UCSD-AML1 (cell line): ENCODE measurements around the gene ZNF614.
"Not testable (repeated sequence)": the region's sequence is repeated elsewhere in the genome, so short reads cannot be mapped to it uniquely, and the experiment has no call there.

ENCODE experiments used
- DNase-seq: peaks from one replicate; lab custom pipeline; 2025; ENCODE audit not compliant: unreplicated experiment; lab: John Stamatoyannopoulos, UW

Gene ZNF614

GRCh38 chr19:51993422-51993821 lies 34.8 kb downstream of the ZNF614 start:
- DNase-seq, result no peak

- peak; percentile 88 for DNase-seq
Measured at GRCh38 chr19:51986309-51987291, 41.6 kb downstream of the ZNF614 start, which contains the start of gene ZNF350. Gene ZNF350 (minus strand): TSS chr19:51986840. CDS start chr19:51974360, 12,480 bp downstream.

- DNase-seq, result no peak
Measured at GRCh38 chr19:51983361-51983760, 44.8 kb downstream of the ZNF614 start.

- DNase-seq, result not testable (repeated sequence)
Measured at GRCh38 chr19:51980926-51981325, 47.3 kb downstream of the ZNF614 start.

- no peak for DNase-seq
Measured at GRCh38 chr19:51980116-51980736, 48.0 kb downstream of the ZNF614 start.

- no peak for DNase-seq
Measured at GRCh38 chr19:51978882-51979281, 49.3 kb downstream of the ZNF614 start.

- DNase-seq, result no peak
Measured at GRCh38 chr19:51977346-51977745, 50.8 kb downstream of the ZNF614 start.

- no peak for DNase-seq
Measured at GRCh38 chr19:51976852-51977251, 51.3 kb downstream of the ZNF614 start.

- DNase-seq, result not testable (repeated sequence)
Measured at GRCh38 chr19:51975787-51976186, 52.4 kb downstream of the ZNF614 start.

- DNase-seq, result no peak
Measured at GRCh38 chr19:51971624-51972023, 56.6 kb downstream of the ZNF614 start.

- DNase-seq, result no peak
Measured at GRCh38 chr19:51970718-51971117, 57.5 kb downstream of the ZNF614 start.

GRCh38 chr19:51965583-51965982 lies 62.6 kb downstream of the ZNF614 start:
- no peak for DNase-seq
